Left colon (tissue), 2 donors: Measurements from ENCODE around the gene NPHP3. TPM values are rescaled to one million over a fixed set of nuclear protein-coding genes. Genes with fewer than 3 reads are reported as not detected.
"Not testable (repeated sequence)": the region's sequence is repeated elsewhere in the genome, so short reads cannot be mapped to it uniquely, and the experiment has no call there.

Experiments
- ATAC-seq: fragments of 200-7000 bp; cut with Tn5 transposase; one replicate; pipeline ENCODE4 v1.9.1; 2020; ENCODE audit warnings: mild to moderate bottlenecking, moderate library complexity
- DNase-seq, 2 donors: peaks; one replicate each; pipeline ENCODE4 v3.0.0-alpha.2; 2020
- intact Hi-C, 2 donors: fragments of 100-400 bp; cut with DNase I in 1 of 2; cut with micrococcal nuclease in 1 of 2; formaldehyde crosslinking; loops; one replicate each; pipeline versions ENCODE4 v1.11.2 to v1.14.0; 2022; cut with DNase I, micrococcal nuclease
- total RNA-seq, 2 donors: library from RNA; stranded (reverse); fragmentation: NEBNext Ultra II Directional; extraction: Animal tissue kit (Norgen Biotek cat#: 25700); gene quantifications; one replicate each; pipeline ENCODE4 v1.2.1, GENCODE V29; 2021
- donor health status: DM: no; HTN: no; CAD: no.
- donor health status: DM: yes; HTN: yes; CAD: no.

Gene NPHP3
- total RNA-seq, 2 donors from 2014 or later = 17.1 to 21.3 TPM

DNA sequence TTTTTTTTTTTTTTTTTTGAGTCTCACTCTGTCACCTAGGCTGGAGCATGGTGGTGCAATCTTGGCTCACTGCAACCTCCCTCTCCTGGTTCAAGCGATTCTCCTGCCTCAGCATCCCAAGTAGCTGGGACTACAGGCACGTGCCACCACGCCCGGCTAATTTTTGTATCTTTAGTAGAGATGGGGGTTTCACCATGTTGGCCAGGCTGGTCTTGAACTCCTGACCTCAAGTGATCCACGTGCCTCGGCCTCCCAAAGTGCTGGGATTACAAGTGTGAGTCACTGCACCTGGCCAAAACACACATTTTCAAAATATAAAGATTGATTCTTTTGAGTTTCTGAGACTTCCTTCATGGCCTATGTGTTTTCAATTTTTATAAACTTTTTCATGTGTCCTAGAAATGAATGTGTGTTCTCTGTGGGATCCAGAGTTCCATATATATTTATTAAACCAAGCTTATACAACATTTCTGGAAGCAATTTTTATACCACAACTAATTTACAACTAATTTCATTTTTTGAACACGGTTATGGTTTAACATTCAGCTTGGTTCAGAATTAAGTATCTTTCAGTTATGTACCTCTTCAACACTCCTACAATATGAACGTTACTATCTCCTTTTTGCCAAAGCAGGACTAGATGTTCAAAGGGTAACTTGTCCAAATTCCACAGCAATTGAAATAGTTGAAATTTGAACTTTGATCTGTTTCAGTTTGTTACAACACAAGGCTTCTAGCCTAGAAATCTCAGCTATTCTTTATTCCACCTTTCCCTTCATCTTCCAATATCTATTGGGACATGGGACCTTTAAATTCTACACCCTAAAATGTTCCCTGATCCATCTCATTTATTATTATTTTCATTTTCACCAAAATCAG, 64.1 kb downstream of the NPHP3 start:
- no peak for ATAC-seq
- no peak for DNase-seq
- intact Hi-C loops = no loop called here

GRCh38 chr3:132655471-132655870, 66.7 kb downstream of the NPHP3 start:
- DNase-seq = no peak
- intact Hi-C loops = no loop called here
- ATAC-seq = no peak

GRCh38 chr3:132654721-132655120, 67.5 kb downstream of the NPHP3 start:
- no peak for DNase-seq
- ATAC-seq = no peak
- intact Hi-C loops = no loop called here

DNA sequence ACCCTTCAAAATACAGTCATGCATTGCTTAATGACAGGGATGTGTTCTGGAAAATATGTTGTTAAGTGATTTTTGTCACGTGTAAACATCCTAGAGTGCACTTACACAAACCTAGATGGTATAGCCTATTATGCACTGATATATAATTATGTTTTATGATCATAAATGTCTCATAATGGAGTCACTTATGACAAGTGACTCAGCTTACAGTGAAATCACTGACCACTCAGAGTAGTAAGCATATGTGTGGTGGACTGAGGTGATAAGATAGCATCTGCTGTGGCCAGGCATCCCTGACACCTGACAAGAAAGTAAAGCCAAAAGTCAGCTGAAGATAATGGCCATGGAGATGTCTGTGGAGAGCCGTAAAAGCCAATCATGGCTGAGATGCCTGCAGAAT, 68.0 kb downstream of the NPHP3 start:
- no peak for ATAC-seq
- intact Hi-C loops = no loop called here
- DNase-seq = no peak

GRCh38 chr3:132652640-132653270, 69.5 kb downstream of the NPHP3 start:
- intact Hi-C loops = no loop called here
- ATAC-seq (no peak), DNase-seq (no peak)

- DNase-seq (no peak), ATAC-seq (no peak)
- intact Hi-C loops = no loop called here
Measured at GRCh38 chr3:132650153-132650552, 72.1 kb downstream of the NPHP3 start.

DNA sequence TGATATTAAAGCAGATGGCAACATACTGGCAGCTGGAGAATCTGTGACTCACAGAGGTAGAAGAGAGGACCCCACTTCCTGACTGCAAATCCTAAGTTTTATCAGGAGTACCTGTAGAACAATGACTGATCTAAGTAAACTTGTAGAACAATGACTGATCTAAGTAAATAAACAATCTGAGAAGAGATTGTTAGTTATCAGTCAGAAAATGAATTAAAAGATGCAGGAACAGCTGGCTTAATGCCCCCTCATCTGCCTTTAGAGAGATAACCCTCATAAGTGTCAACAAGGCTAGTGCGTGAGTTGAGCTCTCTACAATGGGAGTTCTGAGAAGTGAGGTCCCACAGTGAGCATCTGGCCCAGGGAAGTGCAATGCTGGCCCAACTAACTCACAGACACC, 77.2 kb downstream of the NPHP3 start:
- no peak for ATAC-seq
- DNase-seq = no peak
- intact Hi-C loops = no loop called here

DNA sequence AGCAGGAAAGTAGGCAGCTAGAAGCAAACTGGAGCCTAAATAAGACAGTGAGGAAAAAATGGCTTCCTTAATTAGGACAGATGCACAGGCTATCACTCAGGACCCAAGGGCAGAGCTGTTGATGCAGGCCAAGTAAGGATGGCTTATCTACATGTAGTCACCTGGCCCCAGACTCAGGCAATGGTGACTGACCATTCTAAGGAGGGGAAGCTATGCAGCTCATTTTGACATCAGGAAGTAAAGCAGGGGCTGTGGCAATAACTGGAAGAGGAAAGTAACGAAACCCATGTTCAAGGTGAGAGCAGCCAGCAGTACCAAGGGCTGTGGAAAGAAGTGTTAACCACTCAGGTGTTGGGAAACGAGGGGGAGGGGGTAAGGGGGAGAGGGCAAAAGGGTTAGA, 78.8 kb downstream of the NPHP3 start:
- ATAC-seq (no peak), DNase-seq (no peak)
- intact Hi-C loops = loop anchor here in 1 of 2 donors (5.0 kb wide), 1 partner anchor 106 kb away; no protein-coding TSS in a partner anchor

- intact Hi-C loops = loop anchor here in 1 of 2 donors (5.0 kb wide), 1 partner anchor 105 kb away; no protein-coding TSS in a partner anchor
- ATAC-seq (no peak), DNase-seq (no peak)
Measured at GRCh38 chr3:132642539-132642847, 79.7 kb downstream of the NPHP3 start.

GRCh38 chr3:132641837-132642538, 80.2 kb downstream of the NPHP3 start:
- intact Hi-C loops = loop anchor here in 1 of 2 donors (5.0 kb wide), 1 partner anchor 105 kb away; no protein-coding TSS in a partner anchor
- no peak for DNase-seq
- peak; percentile 57 for ATAC-seq

GRCh38 chr3:132641427-132641826, 80.8 kb downstream of the NPHP3 start:
- DNase-seq, ATAC-seq: not testable (repeated sequence)
- intact Hi-C loops = loop anchor here in 1 of 2 donors (5.0 kb wide), 1 partner anchor 104 kb away; no protein-coding TSS in a partner anchor

GRCh38 chr3:132638706-132639105, 83.5 kb downstream of the NPHP3 start:
- no peak for DNase-seq
- intact Hi-C loops = loop anchor here in 1 of 2 donors (5.0 kb wide), 1 partner anchor 96 kb away; no protein-coding TSS in a partner anchor
- no peak for ATAC-seq

DNA sequence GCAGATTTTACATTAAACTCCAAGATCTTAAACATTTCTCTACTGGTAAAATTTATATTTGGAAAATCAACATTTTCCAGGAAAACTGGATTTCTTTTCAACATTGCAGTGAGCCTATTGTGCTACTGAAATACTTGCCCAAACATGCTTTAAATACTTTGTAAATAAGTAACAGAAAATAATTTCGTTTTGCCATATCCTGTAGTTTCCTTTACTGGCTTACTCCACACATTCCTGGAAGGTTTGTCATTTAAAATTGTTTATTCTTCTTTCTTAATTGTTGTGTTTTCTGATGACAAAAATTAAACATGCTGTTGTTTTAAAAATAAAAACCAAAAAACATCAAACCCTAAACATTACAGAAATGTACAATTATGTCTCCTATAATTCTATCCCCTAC, 84.6 kb downstream of the NPHP3 start:
- intact Hi-C loops = loop anchor here in 1 of 2 donors (5.0 kb wide), 1 partner anchor 95 kb away; no protein-coding TSS in a partner anchor
- ATAC-seq (no peak), DNase-seq (no peak)

DNA sequence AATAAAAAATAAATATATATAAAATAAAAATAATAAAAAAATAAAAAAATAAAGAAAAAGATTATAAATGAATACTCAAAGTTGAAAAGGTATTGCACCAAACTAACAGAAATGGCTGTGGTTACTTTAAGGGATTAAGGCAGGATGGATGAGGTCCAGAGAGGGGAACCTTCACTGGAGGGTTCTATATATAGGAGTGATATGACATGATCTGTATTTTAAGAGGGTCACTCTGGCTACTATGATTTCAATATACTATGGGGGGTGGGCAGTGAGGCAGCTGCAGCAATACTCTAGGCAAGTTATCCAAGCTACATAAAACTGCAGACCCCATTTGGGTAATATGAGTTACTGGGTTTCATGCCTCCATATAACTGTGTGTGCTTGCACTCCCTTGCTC, 87.2 kb downstream of the NPHP3 start:
- intact Hi-C loops = loop anchor here in 1 of 2 donors (5.0 kb wide), 1 partner anchor 93 kb away; no protein-coding TSS in a partner anchor

More for the DNA sequence above, 87.2 kb downstream of the NPHP3 start:
- no peak for DNase-seq
- ATAC-seq = no peak

Other genes with a start within 250 kb of the NPHP3 start
- gene ACKR4, start 125.1 kb downstream of the NPHP3 start, total RNA-seq = 1 to 10 TPM in 1 of 2 donors, under 1 TPM in 1; 0.67 to 2.8 TPM
- gene ACAD11, start 62.6 kb downstream of the NPHP3 start, total RNA-seq = 1 to 10 TPM; 5.2 to 9.2 TPM
- 10 to 100 TPM; 24.3 to 30.8 TPM for gene UBA5, start 62.1 kb downstream of the NPHP3 start, total RNA-seq